SIG-M5 treated with dmso at 0.1 percent for 504 hours (cell line): ENCODE results near the gene ABL2.
A peak's percentile ranks its signal among the peaks of the same experiment; 100 is the strongest.
"Not testable (repeated sequence)": the region's sequence is repeated elsewhere in the genome, so short reads cannot be mapped to it uniquely, and the experiment has no call there.

Experiments
- DNase-seq: peaks from one replicate; lab custom pipeline; 2025; ENCODE audit not compliant: unreplicated experiment; lab: John Stamatoyannopoulos, UW

The ABL2 gene

DNA sequence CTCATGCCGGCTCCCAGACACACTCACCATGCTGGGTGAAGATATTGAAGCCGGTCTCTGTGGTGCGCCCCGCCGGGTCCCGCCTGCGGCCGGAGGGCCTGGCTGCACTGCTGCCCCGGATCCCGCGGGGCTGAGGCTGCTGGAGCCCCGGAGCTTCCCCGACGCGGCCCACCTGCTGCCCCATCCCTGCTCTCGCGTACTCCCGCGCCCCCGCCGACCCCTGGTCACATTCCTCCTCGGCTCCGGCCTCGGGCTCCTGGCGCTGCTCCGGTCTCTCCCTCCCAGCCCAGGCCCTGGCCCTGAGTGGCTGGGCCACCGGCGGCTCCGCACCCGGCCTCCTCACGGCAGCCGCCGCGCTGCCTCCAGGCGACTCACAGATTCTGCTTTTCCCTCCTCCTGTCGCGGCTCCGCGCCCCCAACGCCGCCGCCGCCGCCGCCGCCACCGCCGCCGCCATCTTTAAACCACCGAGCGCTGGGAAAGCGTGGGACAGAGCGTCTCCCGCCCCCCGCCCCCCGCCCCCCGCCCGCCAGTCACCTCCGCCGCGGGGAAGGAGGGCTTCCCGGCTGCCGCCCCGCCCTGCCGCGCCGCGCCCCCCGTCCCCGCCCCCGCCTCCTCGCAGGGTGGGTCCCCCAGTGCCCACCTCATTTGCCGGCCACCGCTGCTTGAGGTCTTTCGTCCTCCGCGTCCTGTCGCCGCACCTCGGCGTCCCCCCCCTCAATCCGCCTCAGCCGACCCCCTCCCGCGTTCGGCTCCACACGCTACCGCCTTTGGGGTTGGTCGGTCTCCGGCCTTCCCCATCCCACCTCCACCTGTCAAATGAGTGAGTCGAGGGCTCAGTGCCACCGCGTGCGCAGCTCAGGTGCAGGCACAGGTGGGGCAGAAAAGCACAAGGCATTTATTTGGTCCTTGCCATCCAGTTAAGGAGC is at the start of gene ABL2:
Gene ABL2, minus strand, starts transcription at position 464 of the 927 bp plus-strand sequence. Its CDS starts 280 bp downstream, at position 184.
- peak; percentile 58 for DNase-seq

- DNase-seq = no peak
Measured at GRCh38 chr1:179278920-179279319, 49.4 kb upstream of the ABL2 start.

GRCh38 chr1:179274424-179274823 is 44.9 kb upstream of the ABL2 start:
- not testable (repeated sequence) for DNase-seq

GRCh38 chr1:179269071-179269470 is 39.6 kb upstream of the ABL2 start:
- no peak for DNase-seq

DNA sequence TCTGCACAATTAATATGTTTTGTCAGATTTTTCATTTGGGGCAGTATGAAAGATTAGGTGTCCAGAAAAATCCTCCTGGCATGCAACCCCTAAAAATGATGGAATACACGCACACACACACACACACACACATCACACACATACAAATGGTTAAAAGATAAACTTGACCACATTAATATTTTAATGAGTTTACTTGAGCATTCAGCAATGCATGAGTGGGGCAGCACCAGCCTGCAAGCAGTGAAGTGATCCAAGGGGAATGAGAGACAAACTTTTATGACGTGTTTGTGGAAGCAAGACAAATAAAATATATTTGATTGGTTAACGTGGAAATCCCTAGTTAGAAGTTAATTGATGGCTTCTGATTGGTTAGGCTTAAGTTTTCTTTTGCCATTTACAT is 35.0 kb upstream of the ABL2 start:
- no peak for DNase-seq

DNA sequence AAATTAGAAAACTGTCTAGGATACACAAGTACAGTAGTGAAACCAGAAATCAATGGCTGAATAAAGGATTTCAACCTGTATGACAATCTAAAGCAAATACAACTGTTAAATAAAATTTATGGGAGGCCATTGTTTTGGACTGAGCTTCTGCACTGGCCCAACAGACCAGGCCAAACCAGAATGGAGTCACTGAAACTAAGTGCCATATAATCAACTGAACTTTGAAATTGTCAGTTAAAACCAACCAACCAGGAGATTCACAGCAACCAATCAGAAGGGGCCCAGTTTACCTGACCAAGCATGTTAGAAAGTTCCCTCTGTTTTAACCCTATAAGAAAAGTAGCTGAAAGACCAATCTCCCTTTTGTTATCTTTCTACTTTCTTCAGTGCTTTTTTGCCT is 33.6 kb upstream of the ABL2 start:
- DNase-seq = no peak

GRCh38 chr1:179262183-179262582 is 32.7 kb upstream of the ABL2 start:
- no peak for DNase-seq

DNA sequence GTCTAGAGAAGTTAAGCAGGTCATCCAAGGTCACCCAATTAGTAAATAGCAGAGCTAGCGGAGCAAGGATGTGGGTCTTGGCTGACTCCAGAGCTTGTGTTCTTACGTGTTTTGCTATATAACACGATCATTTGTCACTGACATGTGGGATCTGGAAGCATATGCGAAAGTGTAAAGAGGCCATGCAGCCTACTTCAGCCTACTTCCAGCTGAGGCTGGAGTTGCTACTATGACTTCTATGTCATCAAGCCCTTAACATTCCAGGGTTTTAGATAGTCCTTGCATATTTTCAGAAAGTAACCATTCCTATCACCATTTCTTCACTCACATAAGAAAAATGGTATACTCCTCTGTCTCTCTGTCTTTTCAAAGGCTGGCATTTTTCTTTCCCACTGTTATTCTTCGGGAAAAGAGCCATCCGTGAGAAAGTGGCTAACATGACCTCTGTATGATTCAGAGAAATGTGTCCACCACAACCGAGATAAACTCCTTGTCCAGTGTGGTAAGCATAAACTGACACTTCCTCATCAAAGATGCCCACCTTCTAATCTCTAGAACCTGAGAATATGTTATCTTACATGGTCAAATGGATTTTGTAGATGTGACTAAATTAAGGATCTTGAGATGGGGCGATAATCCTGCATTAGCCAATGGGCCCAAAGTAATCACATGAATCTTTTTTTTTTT is 24.0 kb upstream of the ABL2 start:
- no peak for DNase-seq

GRCh38 chr1:179252606-179253005 is 23.1 kb upstream of the ABL2 start:
- no peak for DNase-seq

- peak; percentile 48 for DNase-seq
Measured at GRCh38 chr1:179251675-179252074, 22.2 kb upstream of the ABL2 start.

- no peak for DNase-seq
Measured at GRCh38 chr1:179247923-179248322, 18.4 kb upstream of the ABL2 start.

- not testable (repeated sequence) for DNase-seq
Measured at GRCh38 chr1:179245426-179245825, 15.9 kb upstream of the ABL2 start.

GRCh38 chr1:179241530-179242097 is 12.1 kb upstream of the ABL2 start:
- no peak for DNase-seq

DNA sequence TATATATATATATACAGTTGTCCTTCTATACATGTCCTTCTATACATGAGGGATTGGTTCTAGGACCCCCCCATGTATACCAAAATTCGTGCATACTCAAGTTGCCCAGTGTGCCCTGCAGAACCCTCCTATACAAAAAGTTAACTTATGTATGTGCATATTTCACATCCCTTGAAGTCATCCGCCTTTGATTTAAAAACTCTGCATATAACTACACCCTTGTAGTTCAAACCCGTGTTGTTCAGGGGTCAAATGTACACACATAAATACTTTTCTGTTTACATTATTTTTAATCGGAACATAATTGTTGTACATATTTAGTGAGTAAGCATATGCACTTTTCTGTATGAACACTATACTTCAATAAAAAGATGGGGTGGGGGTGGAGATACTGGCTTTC is 7.7 kb upstream of the ABL2 start:
- no peak for DNase-seq

DNA sequence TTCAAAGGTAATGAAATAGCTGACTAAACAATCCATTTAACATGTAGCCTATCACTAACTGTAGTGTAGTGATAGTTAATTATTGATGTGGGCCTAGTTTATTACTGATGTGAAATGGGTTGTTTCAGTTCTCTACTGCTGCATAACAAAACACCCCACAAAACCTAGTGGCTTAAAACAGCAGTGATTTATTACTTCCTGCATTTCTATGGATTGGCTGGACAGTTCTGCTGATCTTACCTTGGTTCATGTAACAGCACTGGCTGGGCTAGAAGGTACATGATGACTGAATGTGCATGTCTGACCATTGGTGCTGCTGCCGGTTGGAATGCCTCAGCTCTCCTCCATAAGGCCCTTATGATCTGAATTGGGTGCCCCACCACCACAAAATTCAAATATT is 5.4 kb upstream of the ABL2 start:
- DNase-seq = no peak

GRCh38 chr1:179231923-179232322 is 2.4 kb upstream of the ABL2 start:
- no peak for DNase-seq

DNA sequence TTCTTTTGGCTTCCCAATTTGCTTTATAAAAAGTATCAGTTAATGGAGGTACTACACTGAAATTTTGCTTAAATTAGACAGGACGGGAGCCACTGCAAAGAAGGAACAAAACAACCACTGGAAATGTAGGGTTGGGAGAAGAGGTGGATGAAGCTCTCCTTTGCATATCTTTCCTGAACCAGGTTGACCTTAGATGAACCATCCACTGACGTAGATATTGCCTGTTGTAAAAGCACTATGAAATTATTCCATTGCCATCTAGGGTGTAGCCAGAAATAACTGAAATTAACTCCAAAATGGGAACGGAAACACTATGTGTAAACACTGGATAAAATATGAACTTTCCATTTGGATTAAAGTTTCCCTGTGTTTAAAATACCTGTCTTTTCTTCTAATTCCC is 1.2 kb upstream of the ABL2 start:
- no peak for DNase-seq

DNA sequence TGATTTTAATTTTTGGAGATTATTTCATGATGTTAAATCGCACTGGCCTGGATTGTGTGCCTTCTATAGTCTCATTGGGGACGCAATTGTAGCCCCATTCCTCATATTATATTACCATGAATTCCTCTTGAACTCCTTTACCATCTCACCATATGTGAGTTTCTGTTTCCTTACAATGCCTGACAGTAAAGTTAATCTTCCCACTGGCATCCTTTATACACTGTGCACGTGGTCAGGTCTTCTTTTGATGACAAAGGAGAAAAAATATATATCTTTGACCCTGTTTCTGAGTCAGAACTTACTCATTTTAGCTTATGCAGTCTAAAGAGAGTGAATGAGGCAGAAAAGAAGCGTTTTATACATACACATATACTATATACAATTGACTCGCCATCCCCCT is 774 bp upstream of the ABL2 start:
- no peak for DNase-seq

DNA sequence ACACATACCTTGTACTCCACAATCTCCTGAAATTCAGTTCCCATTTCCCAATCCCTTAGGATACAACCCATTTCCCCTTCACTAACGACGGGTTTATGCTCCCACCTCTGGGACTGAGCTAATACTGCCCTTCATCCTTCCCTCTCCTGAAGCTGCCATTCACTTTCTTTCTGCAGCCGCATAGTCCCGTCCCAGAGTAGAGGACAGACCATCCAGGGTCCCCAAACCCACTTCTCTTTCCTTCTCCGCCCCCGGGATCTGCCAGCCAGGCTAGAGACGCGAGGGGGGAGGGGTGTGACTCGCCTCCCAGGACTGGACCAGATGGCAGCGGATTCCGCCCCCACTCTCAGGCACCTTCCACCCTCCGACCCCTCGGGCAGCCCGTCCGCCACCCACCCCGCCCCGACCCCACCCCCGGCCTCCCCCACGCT is 679 bp downstream of the ABL2 start:
- DNase-seq = no peak

DNA sequence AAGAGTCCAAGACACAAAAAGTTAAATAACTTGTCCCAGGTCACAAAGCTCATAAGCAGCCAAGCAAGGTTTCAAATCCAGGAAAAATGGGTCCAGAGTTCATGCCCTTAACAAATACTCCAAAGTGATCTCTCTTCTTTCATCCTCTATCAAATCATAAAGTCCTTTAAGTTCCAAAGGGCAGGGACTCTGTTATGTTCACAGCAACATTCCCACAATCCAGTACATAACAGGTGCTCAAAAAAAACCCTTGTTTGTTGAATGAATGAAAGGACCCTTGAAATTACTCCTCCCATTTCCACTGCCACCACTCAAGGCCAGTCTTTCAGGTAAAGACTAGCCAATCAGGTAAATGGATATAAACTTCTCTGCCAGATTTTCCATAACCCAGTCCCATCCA is 2.7 kb downstream of the ABL2 start:
- DNase-seq = no peak

GRCh38 chr1:179224466-179224865 is 5.0 kb downstream of the ABL2 start:
- not testable (repeated sequence) for DNase-seq

DNA sequence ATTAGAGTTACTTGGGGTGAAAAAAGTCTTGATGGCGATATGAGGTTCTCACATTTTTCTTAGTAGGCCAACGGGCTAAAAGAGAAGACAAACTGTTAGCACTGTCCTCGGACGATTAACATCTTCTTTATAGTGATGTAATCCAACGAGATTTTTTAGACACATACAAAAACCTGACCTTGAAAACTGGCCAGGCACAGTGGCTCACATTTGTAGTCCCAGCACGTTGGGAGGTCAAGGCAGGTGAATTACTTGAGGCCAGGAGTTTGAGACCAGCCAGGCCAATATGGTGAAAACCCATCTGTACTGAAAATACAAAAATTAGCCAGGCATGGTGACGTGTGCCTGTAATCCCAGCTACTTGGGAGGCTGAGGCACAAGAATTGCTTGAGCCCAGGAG is 8.4 kb downstream of the ABL2 start:
- not testable (repeated sequence) for DNase-seq
